ENCODE results near the gene PEDS1.

GRCh38 chr20:50151034-50151743 lies 2.3 kb downstream of the PEDS1 start:
- TF ChIP-seq EZH2 (IDR thresholded peaks at IDR 0.05; ENCODE audit: low read length, unreplicated experiment) (no peak), CTCF (conservative IDR thresholded peaks at IDR 0.05; ENCODE audit: low read depth, low read length) (no peak), EZH2phosphoT487 (IDR thresholded peaks at IDR 0.05; ENCODE audit: borderline replicate concordance, low read length) (no peak)
